Measurements from ENCODE around the gene MROH9.

MROH9 gene

DNA sequence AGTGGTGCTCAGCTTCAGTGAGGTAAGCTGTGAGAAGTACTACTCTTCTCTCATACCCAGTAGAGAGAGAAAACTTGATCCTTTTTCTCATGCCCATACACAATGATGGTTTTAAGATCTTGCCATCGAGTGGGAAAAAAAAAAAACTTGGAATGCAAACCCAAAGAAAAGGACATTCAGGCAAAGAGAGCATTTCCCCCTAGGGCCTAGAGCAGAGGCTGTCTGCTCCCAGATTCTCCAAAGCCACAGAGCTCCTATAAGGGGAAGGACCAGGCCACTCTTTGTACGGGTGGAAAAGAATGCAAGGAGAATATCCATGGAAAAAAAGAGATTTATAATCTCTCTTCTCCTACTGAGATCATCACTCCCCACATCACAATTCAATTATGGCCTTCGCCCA lies 34.9 kb downstream of the MROH9 start:
- DNase-seq = no peak

- no peak for DNase-seq
These were observed 43.1 kb downstream of the MROH9 start for GRCh38 chr1:170978371-170978910.

DNA sequence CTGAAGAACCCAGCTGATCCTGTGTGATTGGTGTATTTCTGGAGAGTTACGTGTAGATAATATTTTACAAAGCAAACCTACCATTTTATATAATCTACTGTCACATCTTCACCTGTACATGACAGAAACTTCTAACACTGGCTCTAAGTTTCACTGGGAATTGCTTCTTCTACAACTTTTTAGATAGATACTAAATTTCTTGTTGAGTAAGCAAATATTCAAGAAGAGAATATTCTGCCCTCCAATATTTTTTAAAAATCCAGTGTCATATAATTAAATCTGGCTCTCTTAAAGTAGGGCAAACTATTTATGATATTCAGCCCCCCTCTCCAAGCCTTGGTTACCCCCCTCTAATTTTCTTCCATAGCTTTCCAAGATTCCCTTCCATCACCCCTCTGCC lies 50.1 kb downstream of the MROH9 start:
- DNase-seq = no peak

- DNase-seq = no peak
These were observed 51.6 kb downstream of the MROH9 start for GRCh38 chr1:170986901-170987300.

DNA sequence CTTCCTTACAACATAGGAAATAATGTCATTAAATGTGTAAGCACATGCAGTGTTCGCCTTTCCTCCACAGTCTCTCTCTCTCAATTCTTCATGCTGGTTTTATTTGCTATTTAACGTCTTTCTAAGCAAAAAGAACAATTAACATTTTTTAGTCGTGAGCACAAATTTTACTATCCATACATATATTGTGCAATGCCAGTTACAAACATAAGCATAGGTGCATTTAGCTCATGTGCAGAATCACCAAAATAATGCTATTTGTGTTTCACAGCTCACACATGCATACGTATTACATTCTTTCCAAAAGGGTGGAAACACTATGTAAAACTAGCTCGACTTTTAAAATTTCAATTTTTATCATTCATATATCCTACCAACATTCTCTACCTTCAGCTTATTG lies 52.1 kb downstream of the MROH9 start:
- no peak for DNase-seq

DNA sequence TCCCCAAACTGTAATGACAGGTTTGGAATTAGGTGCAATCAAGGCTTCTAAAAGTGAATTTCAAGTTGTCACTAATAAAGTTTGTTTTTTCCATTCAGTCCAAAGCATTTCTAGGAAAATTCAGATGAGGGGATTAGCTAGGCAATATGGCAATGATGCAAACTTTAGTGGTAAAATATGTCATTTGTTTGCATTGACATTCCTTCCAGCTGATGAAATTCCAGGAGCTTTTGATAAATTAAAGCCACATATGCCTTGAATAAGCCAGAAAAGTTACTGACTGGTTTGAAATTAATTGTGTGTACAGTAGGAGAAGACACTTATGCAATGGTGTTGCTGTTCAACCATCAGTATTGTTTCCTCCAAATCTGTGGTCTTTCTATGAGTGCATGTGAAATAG lies 57.8 kb downstream of the MROH9 start:
- no peak for DNase-seq

GRCh38 chr1:170993717-170994116 lies 58.4 kb downstream of the MROH9 start:
- no peak for DNase-seq

GRCh38 chr1:171014880-171015279 lies 79.5 kb downstream of the MROH9 start:
- DNase-seq = no peak

- no peak for DNase-seq
These were observed 82.1 kb downstream of the MROH9 start for GRCh38 chr1:171017426-171017825.

DNA sequence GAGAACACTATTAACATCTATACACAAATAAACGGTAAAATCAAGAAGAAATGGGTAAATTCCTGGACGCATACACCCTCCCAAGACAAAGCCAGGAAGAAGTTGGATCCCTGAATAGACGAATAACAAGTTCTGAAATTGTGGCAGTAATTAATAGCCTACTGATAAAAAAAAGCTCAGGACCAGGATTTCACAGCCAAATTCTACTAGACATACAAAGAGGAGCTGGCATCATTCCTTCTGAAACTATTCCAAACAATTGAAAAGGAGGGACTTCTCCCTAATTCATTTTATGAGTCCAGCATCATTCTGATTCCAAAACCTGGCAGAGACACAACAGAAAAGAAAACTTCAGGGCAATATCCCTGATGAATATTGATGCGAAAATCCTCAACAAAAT lies 84.6 kb downstream of the MROH9 start:
- DNase-seq = no peak

- no peak for DNase-seq
These were observed 97.7 kb downstream of the MROH9 start for GRCh38 chr1:171032822-171033702.

DNA sequence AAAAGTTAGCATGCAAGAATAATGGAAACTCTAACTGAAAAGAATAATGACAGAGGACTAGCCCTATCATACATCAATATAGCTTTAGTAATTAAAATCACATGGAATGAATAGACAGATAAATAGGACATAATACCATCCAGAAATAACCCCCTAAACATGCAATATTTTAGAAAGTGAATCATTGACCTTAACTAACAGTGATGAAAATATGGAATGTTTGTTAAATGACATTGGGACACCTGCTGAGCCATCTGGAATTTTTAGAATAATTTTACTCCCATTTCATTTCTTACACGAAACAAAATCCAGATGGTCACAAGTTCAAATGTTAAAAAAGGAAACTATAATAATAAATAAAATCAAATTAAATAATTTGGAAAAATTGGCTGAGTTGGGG lies 102.3 kb downstream of the MROH9 start:
- no peak for DNase-seq

DNA sequence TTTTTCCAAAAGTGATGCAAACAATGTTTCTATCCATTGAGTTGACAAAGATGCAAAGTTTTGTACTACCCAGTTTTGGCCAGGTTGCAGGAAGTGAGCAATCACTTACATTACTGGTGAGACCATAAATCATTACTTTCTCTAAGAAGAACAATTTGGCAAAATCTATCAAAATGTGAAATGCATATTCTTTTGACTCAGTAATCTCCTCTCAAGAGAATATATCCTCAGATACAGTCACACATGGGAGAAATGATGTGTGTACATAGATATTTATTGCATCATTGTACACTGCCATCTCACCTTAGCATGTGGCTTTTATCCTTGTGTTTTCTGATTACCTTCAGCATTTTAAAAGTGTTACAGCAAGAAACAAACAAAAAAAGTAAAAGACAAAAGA lies 103.0 kb downstream of the MROH9 start:
- DNase-seq = no peak

DNA sequence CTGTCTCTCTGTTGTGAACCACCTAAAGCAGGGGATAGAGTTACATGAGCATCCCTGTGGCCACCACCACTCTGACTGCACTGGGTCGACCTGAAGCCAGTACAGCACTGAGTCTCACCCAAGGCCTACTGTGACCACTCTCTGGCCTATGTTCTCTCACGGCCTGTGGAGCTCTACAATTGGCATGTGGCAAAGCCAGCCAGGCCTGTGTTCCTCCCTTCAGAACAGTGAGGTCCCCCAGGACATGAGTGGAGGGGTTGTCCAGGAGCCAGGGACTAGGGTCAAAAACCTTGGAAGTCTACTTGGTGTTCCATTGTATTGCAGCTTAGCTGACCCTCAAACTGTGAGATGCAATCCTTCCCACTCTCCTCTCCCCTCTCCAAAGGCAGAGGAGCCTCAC lies 112.7 kb downstream of the MROH9 start:
- no peak for DNase-seq

DNA sequence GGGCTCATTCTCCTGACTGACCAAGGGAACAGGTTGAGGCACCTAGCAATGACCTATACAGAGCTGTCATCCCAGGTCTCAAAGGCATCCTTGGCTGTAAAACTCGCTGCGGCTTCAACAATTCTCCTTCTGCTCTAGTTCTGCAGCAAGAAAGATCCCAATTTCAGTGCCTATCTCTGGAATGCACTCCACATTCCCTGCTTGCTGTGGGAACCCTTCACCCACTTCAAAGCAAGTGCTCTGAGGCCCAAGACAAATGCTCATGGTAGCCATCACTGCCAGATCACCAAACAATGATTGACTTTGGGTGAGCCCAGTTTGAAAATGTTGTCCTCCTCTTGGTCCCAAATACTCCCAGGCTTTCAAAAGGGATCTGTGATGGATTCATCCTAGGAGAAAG lies 117.6 kb downstream of the MROH9 start:
- no peak for DNase-seq

GRCh38 chr1:171055966-171056643 lies 120.8 kb downstream of the MROH9 start:
- DNase-seq = no peak

GRCh38 chr1:171061425-171062143 lies 126.2 kb downstream of the MROH9 start:
- no peak for DNase-seq

DNA sequence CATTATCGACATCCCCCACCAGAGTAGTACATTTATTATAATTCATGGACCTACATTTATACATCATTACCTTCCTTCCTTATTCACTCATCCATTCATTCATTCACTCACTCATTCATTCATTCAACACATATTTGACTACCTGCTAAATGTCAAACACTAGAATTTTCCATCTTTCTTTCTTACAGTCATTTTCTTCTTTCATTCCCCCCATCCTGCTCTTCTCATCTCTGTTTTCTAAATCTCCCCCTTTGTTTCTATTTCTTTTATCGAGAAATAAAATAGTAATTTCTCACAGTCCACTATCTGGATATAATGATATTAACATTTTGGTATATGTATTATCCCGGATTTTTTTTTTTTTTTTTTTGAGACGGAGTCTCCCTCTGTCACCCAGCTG lies 127.6 kb downstream of the MROH9 start:
- DNase-seq = no peak

DNA sequence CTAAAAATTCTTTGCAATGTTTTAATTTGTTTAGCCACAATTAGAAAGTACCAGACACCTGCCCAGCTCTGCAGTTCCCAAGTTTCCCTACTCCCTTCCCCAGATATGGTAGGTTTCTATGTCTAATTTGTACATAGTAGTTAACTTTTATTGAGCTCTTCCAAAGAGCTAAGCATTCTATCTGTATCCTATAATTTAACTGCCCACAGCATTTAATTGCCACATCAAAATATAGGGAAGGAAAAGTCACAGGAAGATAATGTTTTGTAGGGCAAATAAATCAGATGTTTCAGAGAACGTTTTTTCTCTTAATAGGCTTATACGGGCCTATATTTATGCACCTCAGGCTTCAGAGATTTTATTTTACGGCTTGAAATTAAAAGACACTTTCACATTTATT lies 139.7 kb downstream of the MROH9 start:
- DNase-seq = no peak

- DNase-seq = no peak
These were observed 146.0 kb downstream of the MROH9 start for GRCh38 chr1:171081314-171081753.

DNA sequence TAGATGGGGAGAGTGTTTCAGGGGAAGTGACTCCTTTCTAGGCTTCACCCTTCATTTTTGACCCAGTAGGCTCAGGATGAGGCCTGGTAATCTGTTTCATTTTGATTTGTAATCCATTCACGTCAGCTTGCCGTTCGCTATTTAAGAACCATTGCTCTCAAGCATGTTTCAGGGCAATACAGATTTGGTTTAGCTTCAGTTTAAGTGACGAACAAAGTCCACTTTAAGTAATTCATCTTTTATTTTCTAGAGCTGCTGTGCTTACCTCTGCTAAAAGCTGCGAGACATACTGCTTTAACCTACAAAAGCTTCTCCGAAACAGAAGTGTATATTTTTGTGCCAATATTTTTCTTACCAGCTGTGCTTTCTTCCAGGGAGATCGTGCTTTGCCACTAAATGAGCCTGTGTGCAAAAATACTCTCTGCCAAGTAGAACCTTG lies 146.4 kb downstream of the MROH9 start:
- no peak for DNase-seq

DNA sequence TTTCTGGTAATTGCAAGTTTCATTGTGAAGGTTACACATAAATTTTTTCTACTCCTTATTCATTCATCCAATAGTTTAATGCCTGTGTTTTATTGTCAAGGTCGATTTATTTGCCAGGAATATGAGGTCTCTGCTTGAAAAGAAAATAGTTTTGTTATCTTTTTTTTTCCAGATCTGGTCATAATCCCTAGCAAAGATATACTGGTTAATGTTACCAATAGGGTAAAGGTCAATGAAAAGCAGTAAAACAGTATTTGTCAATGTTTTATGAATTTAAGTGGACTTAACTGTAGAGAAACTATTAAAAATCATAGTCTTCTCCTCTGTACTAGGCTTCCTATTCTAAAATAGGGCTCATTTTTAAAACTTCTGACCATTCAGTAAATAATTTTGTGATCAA lies 147.3 kb downstream of the MROH9 start:
- no peak for DNase-seq

GRCh38 chr1:171083222-171083621 lies 147.9 kb downstream of the MROH9 start:
- DNase-seq = no peak
